Brain microvascular endothelial cell (primary cell): Measurements from ENCODE around the gene SLC26A11.
"Not testable (repeated sequence)": the region's sequence is repeated elsewhere in the genome, so short reads cannot be mapped to it uniquely, and the experiment has no call there.

ENCODE experiments used
- DNase-seq: peaks from one replicate; pipeline ENCODE4 v3.0.0-alpha.2; 2020
- H3K27ac ChIP-seq: fragments of 250-450 bp; sonication (Bioruptor Pico); 2 replicates; pipeline ENCODE4 v1.5.1; 2020; ENCODE audit warnings: mild to moderate bottlenecking, moderate library complexity
- H3K27me3 ChIP-seq: fragments of 250-450 bp; sonication (Bioruptor Pico); replicated peaks from 2 replicates; pipeline ENCODE4 v1.5.1; 2020; ENCODE audit warnings: mild to moderate bottlenecking
- H3K36me3 ChIP-seq: fragments of 250-450 bp; sonication (Bioruptor Pico); replicated peaks from 2 replicates; pipeline ENCODE4 v1.5.1; 2020; ENCODE audit warnings: mild to moderate bottlenecking
- H3K4me3 ChIP-seq: 2 replicates; pipeline ENCODE4 v1.5.1; 2011; ENCODE audit warnings: low read depth, mild to moderate bottlenecking, control low read depth, low read length, moderate library complexity
- in situ Hi-C: cut with HindIII; loops from 2 replicates; pipeline ENCODE4 v1.10.0; 2017; ENCODE audit warnings: low sequenced_read_pairs, low pct_ligation_motif_present
- TF ChIP-seq, protein P1 (sequence below): IDR thresholded peaks from 2 replicates; pipeline ENCODE4 v1.5.1; 2011; ENCODE audit warnings: low read depth, mild to moderate bottlenecking, moderate library complexity, low read length, control low read depth, inconsistent platforms; ENCODE audit errors: missing control alignments

SLC26A11 gene

GRCh38 chr17:80243526-80244433, 23.6 kb downstream of the SLC26A11 start:
- TF ChIP-seq, protein P1, sequence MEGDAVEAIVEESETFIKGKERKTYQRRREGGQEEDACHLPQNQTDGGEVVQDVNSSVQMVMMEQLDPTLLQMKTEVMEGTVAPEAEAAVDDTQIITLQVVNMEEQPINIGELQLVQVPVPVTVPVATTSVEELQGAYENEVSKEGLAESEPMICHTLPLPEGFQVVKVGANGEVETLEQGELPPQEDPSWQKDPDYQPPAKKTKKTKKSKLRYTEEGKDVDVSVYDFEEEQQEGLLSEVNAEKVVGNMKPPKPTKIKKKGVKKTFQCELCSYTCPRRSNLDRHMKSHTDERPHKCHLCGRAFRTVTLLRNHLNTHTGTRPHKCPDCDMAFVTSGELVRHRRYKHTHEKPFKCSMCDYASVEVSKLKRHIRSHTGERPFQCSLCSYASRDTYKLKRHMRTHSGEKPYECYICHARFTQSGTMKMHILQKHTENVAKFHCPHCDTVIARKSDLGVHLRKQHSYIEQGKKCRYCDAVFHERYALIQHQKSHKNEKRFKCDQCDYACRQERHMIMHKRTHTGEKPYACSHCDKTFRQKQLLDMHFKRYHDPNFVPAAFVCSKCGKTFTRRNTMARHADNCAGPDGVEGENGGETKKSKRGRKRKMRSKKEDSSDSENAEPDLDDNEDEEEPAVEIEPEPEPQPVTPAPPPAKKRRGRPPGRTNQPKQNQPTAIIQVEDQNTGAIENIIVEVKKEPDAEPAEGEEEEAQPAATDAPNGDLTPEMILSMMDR, result no peak
- Histone ChIP-seq H3K27me3 (no peaks in the 10 kb centered on the region), H3K27ac (no peak overlapping the region), H3K4me3 (no peak overlapping the region), H3K36me3 (peaks cover 2% of the 10 kb centered on the region)
- DNase-seq, result no peak
- in situ Hi-C loops, result no loop called here

DNA sequence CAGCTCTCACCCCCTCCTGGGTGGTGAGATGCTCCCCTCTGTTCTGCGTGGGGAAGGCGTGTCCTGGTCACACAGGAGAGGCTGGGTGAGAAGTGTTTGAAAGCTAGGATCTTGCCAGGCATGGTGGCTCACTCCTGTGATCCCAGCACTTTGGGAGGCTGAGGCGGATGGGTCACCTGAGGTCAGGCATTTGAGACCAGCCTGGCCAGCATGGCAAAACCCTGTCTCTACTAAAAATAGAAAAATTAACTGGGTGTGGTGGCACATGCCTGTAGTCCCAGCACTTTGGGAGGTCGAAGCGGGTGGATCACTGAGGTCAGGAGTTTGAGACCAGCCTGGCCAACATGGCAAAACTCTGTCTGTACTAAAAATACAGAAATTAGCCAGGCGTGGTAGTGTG, 24.2 kb downstream of the SLC26A11 start:
- H3K36me3 ChIP-seq, H3K27ac ChIP-seq, H3K4me3 ChIP-seq, H3K27me3 ChIP-seq, DNase-seq, in situ Hi-C loops: not testable (repeated sequence)

GRCh38 chr17:80244871-80245509, 24.8 kb downstream of the SLC26A11 start:
- TF ChIP-seq, protein P1, result no peak
- no peak for DNase-seq
- no peak overlapping the region for H3K27ac ChIP-seq
- in situ Hi-C loops, result no loop called here
- no peak overlapping the region for H3K4me3 ChIP-seq
- H3K27me3 ChIP-seq, result no peaks in the 10 kb centered on the region
- peaks cover 2% of the 10 kb centered on the region for H3K36me3 ChIP-seq

DNA sequence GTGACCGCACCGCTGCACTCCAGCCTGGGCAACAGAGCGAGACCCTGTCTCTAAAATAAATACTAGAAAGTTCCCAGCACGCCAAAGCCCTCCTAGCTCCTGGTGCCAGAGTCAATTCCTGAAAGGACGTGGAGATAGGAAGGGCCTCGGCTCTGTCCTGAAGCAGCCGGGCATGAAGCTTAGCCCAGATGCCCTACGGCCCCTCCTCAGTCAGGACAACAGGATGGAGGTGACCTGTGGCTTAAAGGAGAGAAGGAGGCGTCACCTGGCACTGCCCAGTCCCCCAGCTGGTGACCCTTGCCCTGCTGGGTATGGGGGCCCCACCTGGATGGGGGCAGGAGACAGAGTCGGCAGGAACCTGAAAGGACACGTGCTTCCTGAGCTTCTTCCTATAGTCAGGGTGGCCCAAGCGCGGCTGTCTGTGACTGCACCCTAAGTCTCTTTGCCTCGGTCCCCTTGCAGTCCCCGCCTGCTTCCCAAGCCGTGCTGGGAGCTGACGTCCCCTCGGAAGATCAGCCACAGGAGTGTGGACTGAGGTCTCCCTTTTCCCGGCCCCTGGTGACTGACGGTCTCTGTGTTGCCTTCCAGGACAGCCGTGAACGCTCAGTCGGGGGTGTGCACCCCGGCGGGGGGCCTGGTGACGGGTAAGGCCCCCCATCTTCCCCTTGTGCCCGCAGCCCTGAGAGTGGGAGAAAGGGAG, 25.5 kb downstream of the SLC26A11 start:
- no peak for DNase-seq
- Histone ChIP-seq H3K27me3 (no peaks in the 10 kb centered on the region), H3K4me3 (no peak overlapping the region), H3K36me3 (peaks cover 2% of the 10 kb centered on the region), H3K27ac (no peak overlapping the region)
- in situ Hi-C loops, result no loop called here
- TF ChIP-seq, protein P1, result no peak

GRCh38 chr17:80246266-80246681, 26.0 kb downstream of the SLC26A11 start:
- TF ChIP-seq, protein P1, result no peak
- Histone ChIP-seq H3K27ac (no peak overlapping the region), H3K27me3 (no peaks in the 10 kb centered on the region), H3K4me3 (no peak overlapping the region), H3K36me3 (peaks cover 2% of the 10 kb centered on the region)
- in situ Hi-C loops, result no loop called here
- DNase-seq, result no peak

DNA sequence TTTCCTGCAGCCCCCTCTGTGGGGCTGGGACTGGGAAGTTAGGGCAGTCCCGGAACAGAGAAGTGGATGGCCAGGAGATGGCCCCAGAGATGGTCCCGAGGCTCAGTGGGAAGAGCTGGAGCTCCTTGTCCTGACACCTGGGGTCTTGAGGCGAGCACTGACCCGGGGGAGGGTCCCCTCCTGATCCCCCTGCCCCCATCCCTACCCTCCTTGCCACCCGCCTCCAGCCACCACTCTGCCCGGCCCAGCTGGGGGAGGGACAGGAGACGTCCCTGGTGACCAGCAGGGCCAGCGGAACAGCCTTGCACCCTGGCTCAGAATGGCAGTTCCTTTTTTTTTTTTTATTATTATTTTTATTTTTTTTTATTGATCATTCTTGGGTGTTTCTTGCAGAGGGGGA, 26.5 kb downstream of the SLC26A11 start:
- TF ChIP-seq, protein P1, result no peak
- DNase-seq, result no peak
- Histone ChIP-seq H3K36me3 (peaks cover 2% of the 10 kb centered on the region), H3K27ac (no peak overlapping the region), H3K27me3 (no peaks in the 10 kb centered on the region), H3K4me3 (no peak overlapping the region)
- in situ Hi-C loops, result no loop called here
